Peyer's patch (tissue), 4 donors: Measurements from ENCODE around the gene TBC1D25.

Experiments used
- CTCF ChIP-seq, 6 experiments: fragments of 450-650 bp in 4 of 6; fragments of 200-600 bp in 2 of 6; sonication (generic) in 1 of 6; IDR thresholded peaks; one replicate each; pipeline ENCODE4 v1.5.1; 2017 to 2019; ENCODE audit warnings: antibody characterized with exemption in 6 of 6, mild to moderate bottlenecking in 3 of 6, moderate library complexity in 1 of 6
- POLR2A ChIP-seq, 2 donors: fragments of 450-650 bp; IDR thresholded peaks; one replicate each; pipeline ENCODE4 v1.5.1; 2017; ENCODE audit warnings: antibody characterized with exemption in 2 of 2, mild to moderate bottlenecking in 2 of 2, moderate library complexity in 2 of 2

DNA sequence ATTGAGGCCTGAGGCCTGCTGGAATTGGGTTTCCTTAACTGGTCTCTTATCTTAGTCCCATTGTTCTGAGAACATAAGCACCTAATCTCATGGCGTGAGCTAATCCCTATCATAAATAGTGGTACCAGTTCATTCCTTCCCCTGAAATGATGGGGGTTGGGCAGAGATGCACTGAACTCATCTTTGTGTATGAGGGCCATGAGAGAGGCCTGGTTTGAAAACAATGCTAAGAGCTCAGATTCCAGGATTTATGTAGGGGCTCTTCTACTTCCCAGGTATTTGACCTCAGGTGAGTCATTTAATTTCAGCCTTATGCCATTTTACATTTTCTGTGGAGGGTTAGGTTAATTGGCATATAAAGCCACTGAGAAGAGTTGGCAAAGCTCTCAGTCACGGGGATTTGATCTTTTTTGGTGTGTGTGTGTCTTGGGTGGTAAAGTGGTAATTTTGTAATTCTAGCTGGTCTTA lies 39.2 kb downstream of the TBC1D25 start:
- TF ChIP-seq CTCF (IDR thresholded peaks at IDR 0.05) = no peak
- TF ChIP-seq POLR2A (IDR thresholded peaks at IDR 0.05) = no peak
